GM21447 (cell line): Measurements from ENCODE around the gene GARIN5B.

ENCODE experiments used
- ATAC-seq: cut with Tn5 transposase; IDR thresholded peaks from one replicate; pipeline ENCODE4 v1.9.1; 2021; ENCODE audit not compliant: unreplicated experiment

The GARIN5B gene

DNA sequence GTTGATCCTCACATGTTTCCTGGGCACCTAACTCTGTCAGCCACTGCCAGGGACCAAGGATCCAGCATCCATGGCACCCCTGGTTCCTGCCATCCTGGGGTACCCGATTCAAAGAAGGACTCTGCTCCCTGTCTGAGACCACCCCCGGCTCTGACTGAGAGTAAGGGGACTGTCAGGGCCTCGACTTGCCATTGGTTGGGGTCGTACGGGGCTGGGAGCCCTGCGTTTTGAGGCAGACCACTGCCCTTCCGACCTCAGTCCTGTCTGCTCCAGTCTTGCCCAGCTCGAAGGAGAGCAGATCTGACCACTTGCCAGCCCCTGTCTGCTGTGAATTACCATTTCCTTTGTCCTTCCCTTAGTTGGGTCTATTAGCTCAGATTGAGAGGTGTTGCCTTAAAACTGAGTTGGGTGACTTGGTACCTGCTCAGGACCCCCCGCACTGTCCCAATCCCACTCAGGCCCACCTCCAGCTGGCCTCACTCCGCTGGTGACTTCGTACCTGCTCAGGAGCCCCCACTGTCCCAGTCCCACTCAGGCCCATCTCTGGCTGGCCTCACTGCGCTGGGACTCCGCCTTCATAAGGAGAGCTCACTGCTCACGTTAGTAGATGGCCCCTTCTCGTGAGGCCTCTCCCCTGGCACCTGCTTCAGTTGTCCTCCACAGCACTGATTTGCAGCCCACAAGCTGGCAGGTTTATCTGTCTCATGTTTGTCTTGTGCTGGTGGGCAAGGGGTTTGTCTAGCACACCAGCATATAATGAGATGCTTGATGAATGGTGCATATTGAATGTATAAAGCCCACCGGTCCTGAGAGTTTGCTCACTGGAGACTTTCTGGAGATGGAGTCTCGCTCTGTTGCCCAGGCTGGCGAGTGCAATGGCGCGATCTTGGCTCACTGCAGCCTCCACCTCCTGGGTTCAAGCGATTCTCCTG, 26.6 kb upstream of the GARIN5B start:
- no peak for ATAC-seq

DNA sequence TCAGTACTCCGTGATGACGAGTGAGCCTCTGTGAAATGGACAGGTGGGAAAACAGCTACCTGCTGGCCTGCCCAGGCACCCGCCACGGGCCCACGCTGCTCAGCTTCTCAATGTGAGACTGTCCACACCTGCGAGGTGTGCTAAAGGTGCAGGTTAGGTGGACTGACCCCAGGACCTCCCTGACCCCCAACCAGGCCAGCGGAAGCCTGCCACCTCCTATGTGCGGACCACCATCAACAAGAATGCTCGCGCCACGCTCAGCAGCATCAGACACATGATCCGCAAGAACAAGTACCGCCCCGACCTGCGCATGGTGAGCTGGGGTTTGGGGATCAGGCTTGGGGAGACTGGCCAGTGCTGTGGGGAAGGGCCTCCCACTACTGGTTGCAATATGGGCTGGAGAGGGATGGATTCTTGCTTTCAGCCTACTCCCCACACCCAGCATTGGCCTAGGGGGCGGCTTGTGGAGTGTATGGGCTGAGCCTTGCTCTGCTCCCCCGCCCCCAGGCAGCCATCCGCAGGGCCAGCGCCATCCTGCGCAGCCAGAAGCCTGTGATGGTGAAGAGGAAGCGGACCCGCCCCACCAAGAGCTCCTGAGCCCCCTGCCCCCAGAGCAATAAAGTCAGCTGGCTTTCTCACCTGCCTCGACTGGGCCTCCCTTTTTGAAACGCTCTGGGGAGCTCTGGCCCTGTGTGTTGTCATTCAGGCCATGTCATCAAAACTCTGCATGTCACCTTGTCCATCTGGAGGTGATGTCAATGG, 24.9 kb upstream of the GARIN5B start:
- ATAC-seq, result no peak

DNA sequence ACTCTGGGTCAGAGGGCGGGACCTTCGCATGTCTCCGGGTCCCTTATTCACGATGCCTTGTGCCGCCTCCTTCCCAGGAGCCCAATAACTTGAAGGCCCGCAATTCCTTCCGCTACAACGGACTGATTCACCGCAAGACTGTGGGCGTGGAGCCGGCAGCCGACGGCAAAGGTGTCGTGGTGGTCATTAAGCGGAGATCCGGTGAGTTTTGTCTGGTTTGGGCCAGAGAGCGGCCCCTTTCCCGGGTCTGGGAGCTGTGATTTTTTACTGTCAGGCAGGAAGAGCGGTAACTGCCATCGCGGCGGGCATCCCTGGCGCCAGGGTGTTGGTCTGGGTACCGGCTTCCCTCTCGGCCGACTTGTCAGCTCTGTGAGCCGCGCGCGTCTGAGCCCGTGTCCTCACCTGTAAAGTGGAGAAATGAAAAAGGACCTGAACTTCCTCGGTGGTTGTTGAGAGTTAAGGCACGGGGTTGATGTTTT, 23.5 kb upstream of the GARIN5B start:
- ATAC-seq, result no peak

DNA sequence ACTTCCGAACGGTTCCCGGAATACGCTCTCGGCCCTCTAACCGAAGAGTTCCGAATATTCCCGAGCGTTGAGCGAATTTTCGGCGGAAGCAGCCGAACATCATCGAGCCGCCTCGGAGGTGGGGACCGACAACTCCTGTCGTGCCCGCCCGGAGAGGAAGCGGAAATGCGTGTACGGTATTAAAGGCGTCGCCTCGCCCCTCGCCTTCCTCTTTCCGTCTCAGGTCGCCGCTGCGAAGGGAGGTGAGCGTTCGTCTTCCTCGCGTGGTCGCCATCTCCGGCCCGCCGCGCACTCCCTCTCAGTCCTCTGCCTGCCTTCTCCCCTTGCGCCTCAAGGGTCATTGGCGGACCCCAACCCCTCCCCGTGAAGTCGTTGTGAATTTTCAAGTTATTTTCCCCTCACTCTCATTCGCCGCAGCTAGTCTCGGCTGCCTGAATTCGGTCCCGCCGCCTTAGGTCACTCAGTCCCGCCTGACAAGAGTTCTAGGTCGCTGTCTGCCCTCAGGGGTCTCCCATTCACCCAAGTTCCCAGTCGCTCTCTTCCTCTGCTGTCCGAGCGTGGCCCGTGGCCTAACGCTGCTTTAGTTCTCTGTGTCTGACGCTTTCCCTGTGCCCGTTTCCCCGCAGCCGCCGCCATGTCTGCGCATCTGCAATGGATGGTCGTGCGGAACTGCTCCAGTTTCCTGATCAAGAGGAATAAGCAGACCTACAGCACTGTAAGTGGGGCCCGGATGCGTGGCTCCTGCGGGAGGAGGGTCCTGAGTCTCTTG, 22.8 kb upstream of the GARIN5B start, which contains the start of gene RPL28:
RPL28 (plus strand) TSS at position 209 of the 769 bp plus-strand sequence; CDS start at position 635, 426 bp downstream.
- ATAC-seq, result peak; percentile 54

DNA sequence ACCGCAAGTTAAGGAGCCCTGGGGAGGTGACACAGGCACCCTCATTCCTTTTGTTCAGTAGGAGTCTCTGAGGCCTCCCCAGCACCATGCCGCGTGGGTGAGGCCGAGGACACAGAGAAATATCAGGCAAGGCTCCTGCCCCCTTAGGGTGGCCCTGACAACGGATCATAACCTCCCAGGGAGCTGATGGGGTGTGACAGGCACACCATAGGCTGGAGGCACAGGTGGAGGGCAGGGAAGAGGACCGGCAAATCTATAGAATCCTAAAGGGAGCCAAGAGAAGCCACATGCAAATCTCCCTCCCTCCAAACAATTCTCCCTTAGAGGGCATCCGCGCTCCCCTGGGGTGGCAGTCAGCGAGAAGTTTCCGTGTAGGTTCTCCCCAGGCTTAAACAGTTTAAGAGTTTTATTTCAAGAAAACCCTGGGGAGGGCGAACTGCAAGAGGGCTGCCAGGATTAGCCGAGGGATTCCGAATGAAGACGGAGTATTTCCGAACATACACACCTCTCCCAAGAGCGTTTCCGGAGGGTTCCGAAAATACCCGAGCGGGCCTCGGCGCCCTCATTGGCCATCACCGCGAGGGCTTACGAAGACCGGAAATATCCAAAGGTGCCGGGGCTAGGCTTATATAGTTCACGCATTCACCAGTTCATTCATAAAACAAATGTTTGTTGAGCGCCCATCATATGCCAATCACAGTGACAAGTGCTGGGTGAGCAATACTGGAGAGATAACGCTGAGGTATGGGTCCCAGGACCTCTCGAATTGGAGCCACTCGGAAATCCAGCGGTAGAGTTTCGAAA, 22.1 kb upstream of the GARIN5B start:
- ATAC-seq, result peak; percentile 55

DNA sequence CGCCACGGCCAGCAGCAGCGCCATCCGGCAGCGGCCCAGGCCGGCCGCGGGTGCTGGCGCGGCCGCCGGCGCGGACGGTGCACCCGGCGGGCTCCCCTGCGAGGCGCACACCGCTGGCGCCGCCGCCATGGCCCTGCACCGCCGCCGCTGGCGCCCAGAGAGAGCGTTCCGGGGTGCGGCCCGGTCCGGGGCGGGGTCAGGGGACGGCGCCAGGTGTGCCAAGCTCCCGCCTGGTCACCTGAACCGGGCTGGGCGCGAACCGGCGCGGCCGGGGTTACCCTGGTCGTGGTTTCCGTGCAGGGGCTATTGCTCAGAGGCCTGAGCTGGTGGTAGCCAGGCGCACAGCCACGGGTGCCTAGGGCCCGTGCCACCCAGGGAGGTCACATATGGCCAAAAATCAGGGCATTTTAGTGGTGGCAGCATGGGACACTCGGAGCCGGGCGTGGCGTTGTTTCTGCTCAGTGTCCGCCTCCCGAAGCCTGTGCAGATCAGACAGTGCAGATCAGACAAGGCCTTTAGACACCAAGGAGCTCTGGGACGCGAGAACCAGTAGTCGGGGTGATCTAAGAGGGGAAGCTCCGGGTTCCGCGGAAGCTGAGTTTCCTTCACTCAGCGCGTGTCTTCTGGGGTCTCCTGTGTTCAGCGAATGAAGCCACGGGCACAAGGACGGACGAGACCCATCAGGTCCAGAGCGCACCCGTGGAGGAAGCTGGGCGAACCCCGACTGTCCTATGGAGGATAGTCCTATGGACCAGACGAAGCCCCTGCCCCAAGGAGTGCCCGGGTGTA, 21.3 kb upstream of the GARIN5B start, which contains the start of gene TMEM238:
TMEM238 (minus strand) TSS at position 162 of the 789 bp plus-strand sequence; CDS start at position 129, 33 bp downstream.
- ATAC-seq, result no peak

DNA sequence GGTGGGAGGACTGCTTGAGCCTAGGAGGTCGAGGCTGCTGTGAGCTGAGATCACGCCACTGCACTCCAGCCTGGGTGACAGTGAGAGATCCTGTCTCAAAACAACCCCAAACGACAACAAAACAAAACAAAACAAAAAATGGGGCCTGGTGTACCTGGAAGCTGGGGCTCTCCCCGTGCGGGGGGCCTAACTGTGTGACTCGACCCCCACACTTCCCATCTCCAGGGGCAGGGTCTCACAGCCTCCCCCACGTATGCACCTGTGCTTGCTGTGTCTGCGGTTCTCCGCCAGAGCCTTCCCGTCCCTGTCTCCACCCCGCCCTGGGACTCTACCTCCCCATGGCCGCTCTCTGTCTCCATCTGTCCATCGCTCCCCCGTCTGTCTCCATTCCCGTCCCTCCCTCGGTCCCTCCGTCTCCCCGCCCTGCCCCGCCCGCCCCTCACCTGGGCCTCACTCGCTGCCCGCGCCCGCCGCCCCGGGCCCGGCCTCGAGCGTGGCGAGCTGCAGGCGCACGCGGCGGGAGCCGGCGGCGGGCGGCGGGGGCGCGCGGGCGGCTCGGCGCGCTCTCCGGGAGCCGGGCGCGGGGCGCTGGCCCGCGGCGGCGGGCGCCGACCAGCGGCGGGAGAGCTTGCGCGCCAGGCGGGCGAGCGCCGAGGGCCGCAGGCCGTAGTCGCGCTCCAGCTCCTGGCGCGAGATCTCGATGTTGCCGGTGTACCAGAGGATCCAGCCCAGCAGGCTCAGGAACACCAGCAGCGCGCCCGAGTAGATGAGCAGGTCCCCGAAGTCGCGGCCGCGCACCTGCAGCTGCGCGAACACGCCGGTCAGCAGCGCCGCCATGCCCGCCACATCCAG, 20.4 kb upstream of the GARIN5B start:
- ATAC-seq, result no peak

DNA sequence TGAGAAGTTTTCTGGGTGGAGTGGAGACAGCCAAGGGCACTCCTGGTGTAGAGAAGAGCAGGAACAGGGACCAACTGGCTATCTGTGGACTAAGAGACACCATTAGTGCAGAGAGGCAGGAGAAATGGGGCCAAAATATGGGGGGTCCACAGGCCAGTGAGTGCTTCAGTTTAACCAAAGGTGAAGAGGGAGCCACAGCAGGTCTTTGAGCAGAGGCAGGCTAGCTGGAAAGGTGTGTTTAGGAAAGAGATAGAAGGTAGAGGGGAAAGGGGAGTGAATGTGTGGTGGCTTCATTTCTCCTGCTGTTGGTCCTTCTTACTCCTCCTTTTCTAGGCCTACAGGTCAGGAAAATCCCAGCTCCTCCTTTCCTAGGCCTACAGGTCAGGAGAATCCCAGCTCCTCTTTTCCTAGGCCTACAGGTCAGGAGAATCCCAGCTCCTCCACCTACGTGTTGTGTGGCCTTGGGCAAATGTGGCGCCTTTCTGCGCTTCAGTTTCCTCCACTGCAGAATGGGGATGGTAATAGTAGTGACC, 19.5 kb upstream of the GARIN5B start:
- no peak for ATAC-seq

DNA sequence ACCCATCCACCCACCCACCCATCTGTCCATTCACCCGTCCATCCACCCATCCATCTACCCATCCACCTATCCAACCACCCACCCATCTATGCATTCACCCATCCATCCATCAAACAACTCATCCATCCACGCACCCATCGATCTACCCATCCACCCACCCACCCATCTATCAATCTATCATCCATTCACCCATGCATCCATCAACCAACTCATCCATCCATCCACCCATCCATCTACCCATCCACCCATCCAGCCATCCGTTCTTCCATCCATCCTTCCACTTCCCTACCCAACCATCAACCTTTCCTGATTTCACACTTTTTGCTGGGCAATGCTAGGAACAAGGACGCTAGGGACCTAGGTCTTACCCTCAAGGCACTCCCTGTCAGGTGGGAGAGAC, 19.0 kb upstream of the GARIN5B start:
- no peak for ATAC-seq

DNA sequence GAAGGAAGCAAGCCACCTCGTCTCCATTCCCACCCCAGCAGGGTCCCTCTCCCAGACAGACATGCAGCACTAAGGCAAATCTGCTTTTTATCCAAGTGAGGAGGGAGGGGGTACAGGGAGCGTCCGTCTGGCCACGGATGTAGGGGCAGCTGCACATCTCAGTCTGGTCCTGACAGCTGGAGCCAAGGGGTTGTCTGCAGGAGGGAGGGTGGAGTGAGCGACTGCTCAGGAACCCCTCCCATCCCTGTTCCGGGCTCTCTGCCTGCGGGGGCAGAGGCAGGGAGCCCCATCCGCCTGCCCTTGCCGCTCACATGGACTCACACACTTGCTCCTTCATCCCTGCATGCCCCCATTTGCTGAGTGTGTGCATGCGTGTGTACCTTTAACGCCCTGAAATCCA, 16.1 kb upstream of the GARIN5B start:
- no peak for ATAC-seq

DNA sequence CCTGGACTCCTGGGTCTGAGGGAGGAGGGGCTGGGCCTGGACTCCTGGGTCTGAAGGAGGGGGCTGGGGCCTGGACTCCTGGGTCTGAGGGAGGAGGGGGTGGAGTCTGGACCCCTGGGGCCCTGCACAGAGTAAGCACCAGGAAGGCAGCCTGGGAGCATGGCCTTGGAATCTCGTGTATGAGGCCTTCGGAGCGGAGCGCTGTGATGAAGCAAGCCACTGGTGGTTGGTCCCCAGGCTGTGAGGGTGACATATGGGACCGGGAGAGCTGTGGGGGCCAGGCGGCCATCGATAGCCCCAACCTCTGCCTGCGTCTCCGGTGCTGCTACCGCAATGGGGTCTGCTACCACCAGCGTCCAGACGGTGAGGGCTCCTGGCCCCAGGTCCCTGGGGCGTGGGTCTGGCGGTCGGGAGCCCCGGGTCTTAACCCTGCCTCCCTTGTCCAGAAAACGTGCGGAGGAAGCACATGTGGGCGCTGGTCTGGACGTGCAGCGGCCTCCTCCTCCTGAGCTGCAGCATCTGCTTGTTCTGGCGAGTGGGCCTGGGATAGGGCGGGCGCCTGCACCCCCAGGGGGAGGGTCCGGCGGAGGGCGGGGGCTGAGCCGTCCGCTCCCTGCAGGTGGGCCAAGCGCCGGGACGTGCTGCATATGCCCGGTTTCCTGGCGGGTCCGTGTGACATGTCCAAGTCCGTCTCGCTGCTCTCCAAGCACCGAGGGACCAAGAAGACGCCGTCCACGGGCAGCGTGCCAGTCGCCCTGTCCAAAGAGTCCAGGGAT, 14.5 kb upstream of the GARIN5B start:
- ATAC-seq, result no peak

DNA sequence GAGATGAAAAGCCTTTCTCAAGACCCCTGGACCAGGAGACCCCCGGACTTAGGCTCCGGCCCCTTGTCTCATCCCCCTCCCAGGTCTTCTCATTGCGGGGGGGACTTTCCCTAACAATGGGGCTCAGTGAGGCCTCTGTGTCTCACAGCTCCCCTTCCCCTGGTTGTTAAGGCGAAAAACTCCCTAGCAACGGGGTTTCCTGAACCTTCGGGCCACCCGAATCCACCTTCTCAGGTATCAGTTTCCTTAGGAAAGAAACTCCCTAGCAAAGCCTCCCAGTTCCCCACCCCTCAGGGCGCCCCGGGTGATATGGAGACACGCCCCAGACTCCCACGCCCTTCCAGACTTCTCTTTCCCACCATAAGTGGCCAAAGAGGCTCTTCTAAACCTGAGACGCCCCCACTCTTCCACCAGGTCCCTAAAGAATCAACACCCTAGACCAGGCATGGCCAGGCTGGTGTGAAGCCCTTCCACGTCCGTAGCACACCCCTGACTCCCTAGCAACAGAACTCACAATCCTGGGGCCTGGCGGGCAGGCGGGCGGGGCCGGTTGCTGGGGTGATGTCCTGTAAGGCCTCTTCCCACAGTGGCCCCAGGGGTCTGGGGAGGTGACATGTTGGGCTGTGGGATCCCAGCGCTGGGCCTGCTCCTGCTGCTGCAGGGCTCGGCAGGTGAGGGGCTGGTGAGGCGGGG, 13.3 kb upstream of the GARIN5B start, which contains the start of gene TMEM190:
TMEM190 (plus strand) TSS at position 586 of the 693 bp plus-strand sequence; CDS start at position 614, 28 bp downstream.
- no peak for ATAC-seq

DNA sequence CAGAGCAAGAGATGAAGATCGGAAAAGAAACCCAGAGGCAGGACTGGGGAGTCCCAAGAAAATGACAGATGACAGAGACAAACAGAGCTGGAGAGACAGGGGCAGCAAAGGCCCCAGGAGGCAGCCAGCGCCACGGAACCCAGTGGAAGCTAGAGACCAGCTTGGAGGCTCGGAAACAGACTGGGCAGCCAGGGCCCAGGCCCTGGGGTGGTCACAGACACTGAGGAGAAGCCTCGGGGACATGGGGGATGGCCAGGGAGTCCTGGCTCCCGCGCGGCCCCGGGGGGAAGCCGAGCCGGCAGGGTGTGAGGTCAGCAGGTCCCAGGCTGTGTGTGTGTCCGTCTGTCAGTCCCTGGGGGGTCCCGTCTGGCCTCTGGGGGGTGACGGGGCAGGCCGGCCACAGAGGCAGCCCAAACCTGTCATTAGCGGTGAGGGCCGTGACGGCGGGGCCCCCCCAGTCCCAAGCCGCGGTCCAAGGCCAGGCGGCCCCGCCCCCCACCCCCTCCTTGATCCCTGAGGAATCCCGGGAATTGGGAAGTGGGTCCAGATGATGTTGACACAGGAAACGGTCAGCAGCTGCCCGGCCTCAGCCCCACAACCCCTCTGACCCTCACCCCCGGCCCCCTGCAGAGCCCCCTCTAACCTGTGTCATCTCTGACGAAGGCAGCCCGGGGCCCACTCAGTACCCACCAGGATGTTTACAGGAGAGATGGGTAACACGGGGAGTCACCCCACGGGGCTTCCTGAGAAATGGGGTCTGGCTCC, 11.1 kb upstream of the GARIN5B start:
- ATAC-seq, result no peak

DNA sequence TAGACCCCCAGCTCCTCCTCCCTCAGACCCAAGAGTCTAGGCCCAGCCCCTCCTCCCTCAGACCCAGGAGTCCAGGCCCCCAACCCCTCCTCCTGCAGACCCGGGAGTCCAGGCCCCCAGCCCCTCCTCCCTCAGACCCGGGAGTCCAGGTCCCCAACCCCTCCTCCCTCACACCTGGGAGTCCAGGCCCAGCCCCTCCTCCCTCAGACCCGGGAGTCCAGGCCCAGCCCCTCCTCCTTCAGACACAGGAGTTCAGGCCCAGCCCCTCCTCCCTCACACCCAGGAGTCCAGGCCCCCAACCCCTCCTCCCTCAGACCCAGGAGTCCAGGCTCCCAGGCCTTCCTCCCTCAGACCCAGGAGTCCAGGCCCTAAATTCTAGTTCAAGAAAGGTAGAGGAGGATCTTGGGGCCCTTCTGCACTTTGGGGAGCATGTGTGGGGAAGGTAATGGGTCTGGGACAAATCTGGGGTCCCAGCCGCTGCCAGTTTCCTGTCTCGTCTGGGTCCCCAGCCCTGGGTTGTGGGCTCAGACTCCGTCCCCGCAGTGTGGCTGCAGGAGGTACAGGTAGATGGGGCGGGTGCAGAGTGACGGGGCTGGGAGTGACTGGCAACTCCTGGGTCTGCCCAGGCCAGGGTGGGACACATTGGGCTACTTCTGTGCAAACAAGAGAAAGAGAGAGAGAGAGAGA, 10.4 kb upstream of the GARIN5B start:
- no peak for ATAC-seq
